GM12878 (cell line): Measurements from ENCODE around the gene CCDC197. TPM values are rescaled to one million over a fixed set of nuclear protein-coding genes. Genes with fewer than 3 reads are reported as not detected.

Source experiments
- ATAC-seq: fragments of 200-7000 bp; cut with Tn5 transposase; 3 replicates; pipeline ENCODE4 v1.9.1; 2020; ENCODE audit warnings: mild to moderate bottlenecking, moderate library complexity
- BruUV-seq: library from RNA; stranded (reverse); fragments of 400-500 nt; replicated peaks from 2 replicates; lab custom pipeline; 2021; lab: Mats Ljungman, UMichigan
- CTCF ChIA-PET: fragments of 300-600 bp; sonication (Branson Sonifier 250); formaldehyde crosslinking; extraction: SDS; loops from one replicate; lab custom pipeline; 2021; ENCODE audit warnings: inconsistent platforms; lab: Yijun Ruan, JAX
- POLR2A ChIA-PET: fragments of 350-600 bp; formaldehyde crosslinking; extraction: SDS; loops from one replicate; lab custom pipeline; 2021; ENCODE audit warnings: inconsistent platforms; lab: Charles Lee
- RAD21 ChIA-PET: fragments of 300-600 bp; sonication (Branson Sonifier 250); formaldehyde crosslinking; loops from one replicate; lab custom pipeline; 2023; ENCODE audit warnings: antibody characterized with exemption; ENCODE audit not compliant: unreplicated experiment; lab: Charles Lee
- SMC1A ChIA-PET: fragments of 300-600 bp; sonication (Branson Sonifier 250); formaldehyde crosslinking; loops from one replicate; lab custom pipeline; 2023; ENCODE audit not compliant: unreplicated experiment, uncharacterized antibody; lab: Charles Lee
- DNase-seq: peaks from one replicate; pipeline ENCODE4 v3.0.0-alpha.2; 2011; ENCODE audit warnings: low read depth, low spot score
- FAIRE-seq: peaks from 3 replicates; lab custom pipeline; 2011; peaks lifted over from hg19 to GRCh38; lab: Jason Lieb, UNC
- H2AFZ ChIP-seq: 2 replicates; pipeline ENCODE4 v1.6.0; 2011; ENCODE audit warnings: low read depth, low read length, control low read depth; ENCODE audit not compliant: control insufficient read depth
- H3K27ac ChIP-seq: 2 replicates; pipeline ENCODE4 v1.5.1; 2011; ENCODE audit warnings: control low read depth; ENCODE audit not compliant: control insufficient read depth, insufficient read depth
- H3K27me3 ChIP-seq, 2 experiments: replicated peaks in 1 of 2; 2 replicates each; pipeline versions ENCODE4 v1.6.0 to v1.6.1; 2011; ENCODE audit warnings: low read length in 1 of 2; ENCODE audit not compliant: control insufficient read depth in 2 of 2, insufficient read depth in 2 of 2
- H3K36me3 ChIP-seq, 2 experiments: 2 replicates each; pipeline ENCODE4 v1.5.1; 2011; ENCODE audit warnings: low read length in 1 of 2; ENCODE audit not compliant: control insufficient read depth in 2 of 2, insufficient read depth in 2 of 2
- H3K4me1 ChIP-seq: 2 replicates; pipeline ENCODE4 v1.6.1; 2011; ENCODE audit warnings: mild to moderate bottlenecking, low read length, moderate library complexity, mixed read lengths; ENCODE audit not compliant: control insufficient read depth, insufficient read depth
- H3K4me2 ChIP-seq: 2 replicates; pipeline ENCODE4 v1.6.0; 2011; ENCODE audit warnings: control low read depth; ENCODE audit not compliant: control insufficient read depth, insufficient read depth
- H3K4me3 ChIP-seq: fragments of 200-600 bp; sonication (generic); 2 replicates; pipeline ENCODE4 v1.5.1; 2016
- H3K79me2 ChIP-seq: 2 replicates; pipeline ENCODE4 v1.6.0; 2011; ENCODE audit warnings: low read length; ENCODE audit not compliant: control insufficient read depth, insufficient read depth
- H3K9ac ChIP-seq: 2 replicates; pipeline ENCODE4 v1.8.0; 2011; ENCODE audit warnings: low read length, control low read depth, mixed read lengths; ENCODE audit not compliant: control insufficient read depth, insufficient read depth
- H3K9me3 ChIP-seq: replicated peaks from 3 replicates; pipeline ENCODE4 v1.5.1; 2011; ENCODE audit warnings: mild to moderate bottlenecking, low read length; ENCODE audit not compliant: control insufficient read depth, insufficient read depth
- H4K20me1 ChIP-seq: 2 replicates; pipeline ENCODE4 v1.6.0; 2011; ENCODE audit not compliant: control insufficient read depth, insufficient read depth
- ATF3 ChIP-seq: IDR thresholded peaks from 2 replicates; pipeline ENCODE4 v1.6.1; 2011; ENCODE audit warnings: low read depth, mild to moderate bottlenecking, low read length, moderate library complexity, borderline replicate concordance; ENCODE audit errors: extremely low read depth
- CBX5 ChIP-seq: sonication (generic); IDR thresholded peaks from 2 replicates; pipeline ENCODE4 v1.6.1; 2016; ENCODE audit warnings: low read depth, moderate library complexity, mild to moderate bottlenecking, inconsistent platforms
- CHD1 ChIP-seq: IDR thresholded peaks from 2 replicates; pipeline ENCODE4 v1.6.1; 2012; ENCODE audit warnings: low read depth, low read length, improper control_type of control experiment
- FOXM1 ChIP-seq: IDR thresholded peaks from 2 replicates; pipeline ENCODE4 v1.6.1; 2012; ENCODE audit warnings: low read depth, mild to moderate bottlenecking, inconsistent platforms, low read length, moderate library complexity
- IKZF2 ChIP-seq, 2 experiments: fragments of 450-650 bp; IDR thresholded peaks; 2 replicates each; pipeline ENCODE4 v1.6.1; 2017; ENCODE audit warnings: mild to moderate bottlenecking in 2 of 2, moderate library complexity in 2 of 2
- IRF4 ChIP-seq: IDR thresholded peaks from 2 replicates; pipeline ENCODE4 v1.6.1; 2011; ENCODE audit warnings: low read depth, low read length
- JUNB ChIP-seq: IDR thresholded peaks from 2 replicates; pipeline ENCODE4 v1.6.1; 2016; ENCODE audit warnings: antibody characterized with exemption, mild to moderate bottlenecking
- MXI1 ChIP-seq: fragments of 150-350 bp; IDR thresholded peaks from 2 replicates; pipeline ENCODE4 v1.6.1; 2011; ENCODE audit warnings: low read depth, mild to moderate bottlenecking, inconsistent platforms, low read length, improper control_type of control experiment
- PKNOX1 ChIP-seq: fragments of 450-650 bp; IDR thresholded peaks from 2 replicates; pipeline ENCODE4 v1.6.1; 2016; ENCODE audit warnings: mild to moderate bottlenecking
- POLR2A ChIP-seq: IDR thresholded peaks from 2 replicates; pipeline ENCODE4 v1.6.1; 2011; ENCODE audit warnings: low read depth, mild to moderate bottlenecking, low read length
- RBBP5 ChIP-seq: fragments of 200-600 bp; sonication (generic); conservative IDR thresholded peaks from 2 replicates; pipeline ENCODE4 v1.6.1; 2016
- RELA ChIP-seq: fragments of 450-650 bp; IDR thresholded peaks from 2 replicates; pipeline ENCODE4 v1.8.0; 2014; ENCODE audit warnings: borderline replicate concordance; ENCODE audit not compliant: partially characterized antibody
- RUNX3 ChIP-seq: IDR thresholded peaks from 2 replicates; pipeline ENCODE4 v1.6.1; 2012; ENCODE audit warnings: low read length, inconsistent platforms
- SREBF2 ChIP-seq: IDR thresholded peaks from 2 replicates; pipeline ENCODE4 v1.6.1; 2012; ENCODE audit warnings: mild to moderate bottlenecking, low read length
- SUZ12 ChIP-seq: fragments of 200-600 bp; sonication (generic); IDR thresholded peaks from one replicate; pipeline ENCODE4 v1.6.1; 2018; ENCODE audit warnings: antibody characterized with exemption, mild to moderate bottlenecking; ENCODE audit not compliant: unreplicated experiment
- WGBS: methylation state at CpG from one replicate; pipeline ENCODE4 v1.1.6; 2016; ENCODE audit warnings: low lambda C conversion rate; ENCODE audit not compliant: insufficient replicate concordance, insufficient coverage; ENCODE audit errors: missing lambda C conversion rate; 5-methylcytosine and 5-hydroxymethylcytosine counted together
- in situ Hi-C: fragments of 300-500 bp; cut with MboI; formaldehyde crosslinking; loops from 9 replicates; pipeline ENCODE4 v1.14.3; 2018; ENCODE audit warnings: mixed read lengths
- intact Hi-C: fragments of 100-400 bp; cut with micrococcal nuclease; formaldehyde crosslinking; loops from one replicate; pipeline ENCODE4 v1.14.2; 2022; ENCODE audit not compliant: unreplicated experiment
- polyA plus RNA-seq, 11 experiments: library from polyadenylated mRNA; depleted of rRNA in 4 of 11; unstranded in 6 of 11; stranded (reverse) in 5 of 11; fragments of >200 nt; fragmentation: Nextera tagmentation in 4 of 11; fragmentation: Illumina TruSeq in 1 of 11; extraction: Ambion mirVana in 4 of 11; extraction: Trizol in 1 of 11; gene quantifications; 1 replicate in 1 of 11; 2 replicates in 10 of 11; pipeline versions ENCODE4 v1.2.1 to v1.2.3, GENCODE V29; 2011 to 2016; ENCODE audit warnings: inconsistent platforms in 2 of 11, missing spikeins in 2 of 11, low read depth in 1 of 11
- total RNA-seq, 4 experiments: library from RNA; depleted of rRNA in 3 of 4; stranded (reverse); fragments of >200 nt in 3 of 4; fragmentation: Illumina TruSeq in 1 of 4; extraction: Trizol in 1 of 4; gene quantifications; 2 replicates each; pipeline versions ENCODE4 v1.2.1 to v1.2.3, GENCODE V29; 2013 to 2021

The CCDC197 gene
- total and polyA plus RNA-seq, 10 of the 15 experiments (the other 5 are each of a cell fraction or from before 2014, with no cell fraction given) = 0.12 TPM; not detected in 9

GRCh38 chr14:94042433-94043091, 45.5 kb downstream of the CCDC197 start:
- H2AFZ ChIP-seq = no peak overlapping the region
- POLR2A ChIA-PET = no interaction called here
- no peak overlapping the region for H3K4me3 ChIP-seq
- no peaks in the 10 kb centered on the region for H3K79me2 ChIP-seq
- WGBS = 73% methylated on average over 12 of the region's 12 CpGs
- DNase-seq (no peak), FAIRE-seq (no peak), ATAC-seq (no peak)
- no peaks in the 10 kb centered on the region for H3K27me3 ChIP-seq
- intact Hi-C loops (no loop called here), in situ Hi-C loops (no loop called here)
- TF ChIP-seq PKNOX1 (no peak), SUZ12 (no peak)
- H3K4me2 ChIP-seq = no peak overlapping the region
- no TSS peak for BruUV-seq
- CTCF ChIA-PET = interaction anchor here (1.4 kb wide), 1 partner anchor 21 kb away, joined by 3 read pairs; no protein-coding TSS in a partner anchor
- H4K20me1 ChIP-seq = no peaks in the 10 kb centered on the region
- no peaks in the 10 kb centered on the region for H3K4me1 ChIP-seq
- no peaks in the 10 kb centered on the region for H3K9me3 ChIP-seq
- no peak overlapping the region for H3K27ac ChIP-seq
- peaks cover 5 to 6% of the 10 kb centered on the region in 2 experiments; a peak in 3 of 4 replicates for H3K36me3 ChIP-seq
- SMC1A ChIA-PET = no interaction called here
- no peak overlapping the region for H3K9ac ChIP-seq
- RAD21 ChIA-PET = interaction anchor here (0.5 kb wide), 1 partner anchor 1256 kb away, joined by 3 read pairs; no protein-coding TSS in a partner anchor

- DNase-seq = no peak
- Histone ChIP-seq H3K79me2 (no peaks in the 10 kb centered on the region), H3K9ac (no peak overlapping the region), H3K4me3 (no peak overlapping the region), H3K27me3 (no peaks in the 10 kb centered on the region), H4K20me1 (no peaks in the 10 kb centered on the region), H3K9me3 (no peaks in the 10 kb centered on the region), H3K36me3 (peaks cover 6 to 7% of the 10 kb centered on the region in 2 experiments; a peak in 3 of 4 replicates)
- RAD21 ChIA-PET = interaction anchor here (2.6 kb wide), 1 partner anchor 94 kb away, joined by 6 read pairs; no protein-coding TSS in a partner anchor
- POLR2A ChIA-PET = no interaction called here
- no peak for FAIRE-seq
- intact Hi-C loops = no loop called here
- WGBS = 73% methylated on average over 13 of the region's 13 CpGs
- in situ Hi-C loops = no loop called here
- CTCF ChIA-PET = interaction anchor here (1.4 kb wide), 1 partner anchor 21 kb away, joined by 3 read pairs; no protein-coding TSS in a partner anchor
- no peak for ATAC-seq
- no peak for TF ChIP-seq RBBP5
- TF ChIP-seq CHD1 = no peak
- TF ChIP-seq RUNX3 = no peak
- TF ChIP-seq POLR2A = no peak
- no peak for TF ChIP-seq FOXM1
- no peak for TF ChIP-seq MXI1
- TF ChIP-seq SREBF2 = no peak
- TF ChIP-seq JUNB = no peak
- TF ChIP-seq CBX5 = no peak
- TF ChIP-seq IKZF2 (IDR thresholded peaks at IDR 0.05) = no peak
- TF ChIP-seq ATF3 = no peak
- no peak for TF ChIP-seq IRF4
- TF ChIP-seq RELA = no peak
- TF ChIP-seq, all 136 proteins: peak for 0
- Histone ChIP-seq H3K4me1 (no peaks in the 10 kb centered on the region), H3K4me2 (no peak overlapping the region), H3K27ac (no peak overlapping the region), H2AFZ (no peak overlapping the region)
- no TSS peak for BruUV-seq
- SMC1A ChIA-PET = no interaction called here
These were observed 46.1 kb downstream of the CCDC197 start for GRCh38 chr14:94043111-94043755.
